DMS 273 treated with DMSO at 0.1 percent for 48 hours (cell line): ENCODE results near the gene MAP2K3.

ENCODE experiments used
- DNase-seq: peaks from one replicate; lab custom pipeline; 2025; lab: John Stamatoyannopoulos, UW

Gene MAP2K3

DNA sequence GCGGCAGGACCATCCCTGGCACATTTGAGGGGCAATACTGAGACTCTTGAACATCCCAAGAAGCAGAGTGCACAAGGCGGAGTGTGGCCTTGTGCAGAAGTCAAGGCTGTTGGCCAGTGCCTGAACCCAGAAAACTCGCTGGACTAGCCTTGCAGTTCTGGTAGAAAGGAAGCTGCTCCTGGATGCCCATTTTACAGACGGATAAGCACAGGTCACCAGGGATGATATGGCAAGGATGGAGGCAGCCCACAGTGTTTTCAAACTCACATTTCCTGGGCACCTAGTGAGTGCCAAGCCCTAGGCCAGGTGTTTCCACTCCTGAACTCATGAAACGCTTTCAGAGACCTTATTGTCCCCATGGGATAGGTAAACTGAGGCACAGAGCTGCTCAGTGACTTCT, 1.7 kb upstream of the MAP2K3 start:
- no peak for DNase-seq

DNA sequence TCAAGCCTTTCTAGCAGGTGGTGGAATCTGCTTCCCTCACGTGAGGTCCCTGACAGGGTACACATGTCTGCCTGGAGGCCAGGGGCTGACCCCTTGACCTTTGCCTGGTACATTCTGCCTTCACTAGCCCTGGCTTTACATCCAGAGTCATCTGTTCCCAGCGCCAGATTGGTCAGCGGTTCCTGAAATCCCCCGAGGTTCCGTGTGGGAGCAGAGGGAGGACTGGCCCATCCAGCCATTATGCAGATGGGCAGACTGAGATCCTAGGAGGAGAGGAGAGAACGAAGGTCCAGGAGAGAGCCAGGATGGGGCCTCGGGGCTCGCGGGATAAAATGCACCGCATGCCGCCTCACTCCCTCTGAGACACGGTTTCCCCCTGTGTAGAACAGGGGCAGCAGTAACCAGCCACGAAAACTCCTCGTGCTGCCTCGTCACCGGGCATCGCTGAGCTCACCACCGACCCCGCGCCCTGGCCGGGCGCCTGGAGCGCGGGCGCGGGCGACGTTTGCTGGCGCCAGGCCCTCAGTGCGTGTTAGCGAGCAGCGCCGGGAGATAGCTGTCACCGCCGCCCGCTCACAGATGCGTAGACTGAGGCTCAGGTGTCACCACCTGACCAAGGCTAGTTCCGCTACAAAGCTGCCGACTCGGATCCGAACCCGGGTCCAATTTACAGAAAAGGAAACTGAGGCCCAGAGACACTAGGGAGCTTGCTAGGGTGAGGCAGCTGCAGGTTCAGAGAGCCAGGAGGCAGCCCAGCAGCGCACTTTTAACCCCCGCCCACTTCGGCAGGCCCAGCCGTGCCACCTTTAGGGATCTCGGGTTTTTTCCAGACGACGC, 811 bp upstream of the MAP2K3 start:
- DNase-seq, result no peak

DNA sequence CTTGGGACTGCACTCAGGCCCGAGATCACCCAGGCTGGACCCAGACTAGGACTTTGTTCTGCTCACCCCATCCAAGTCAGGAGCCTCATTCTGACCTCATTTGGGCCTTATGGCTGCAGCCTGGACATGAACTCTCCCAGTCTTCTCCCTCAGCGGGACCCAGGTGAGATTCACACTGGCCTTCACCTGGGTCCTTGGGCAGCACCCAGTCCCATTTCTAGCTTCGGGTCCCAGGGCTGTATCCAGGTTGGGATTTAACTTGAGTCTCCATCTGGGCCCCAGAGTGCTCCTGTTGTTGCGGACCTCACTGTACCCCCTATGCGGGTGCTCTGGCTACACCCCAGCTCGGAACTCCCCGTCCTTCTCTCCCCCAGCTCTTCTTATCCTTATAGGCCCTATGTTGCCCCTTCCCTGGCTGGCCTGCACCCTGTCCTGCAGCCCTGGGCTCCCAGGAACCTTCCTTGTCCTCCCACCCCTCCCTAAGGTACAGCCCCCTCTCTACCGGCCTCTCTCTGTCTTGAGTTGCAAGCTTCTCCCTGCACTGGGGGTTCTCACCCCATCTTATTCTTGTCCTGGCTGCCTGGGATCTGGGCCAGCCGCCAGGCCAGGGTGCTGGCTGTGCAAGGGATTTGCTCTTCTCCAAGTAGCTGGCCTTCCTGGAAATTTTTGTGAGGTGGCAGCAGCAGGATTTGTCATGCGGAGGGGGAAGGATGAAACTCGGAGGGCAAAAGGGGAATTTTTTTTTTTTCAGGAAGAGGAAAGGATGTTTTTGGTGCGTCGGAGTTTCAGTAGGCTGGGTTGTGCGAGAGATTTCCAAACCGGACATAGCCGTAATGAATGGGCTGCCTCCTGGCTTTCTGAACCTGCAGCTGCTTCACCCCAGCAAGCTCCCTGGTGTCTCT, 904 bp downstream of the MAP2K3 start:
- no peak for DNase-seq

DNA sequence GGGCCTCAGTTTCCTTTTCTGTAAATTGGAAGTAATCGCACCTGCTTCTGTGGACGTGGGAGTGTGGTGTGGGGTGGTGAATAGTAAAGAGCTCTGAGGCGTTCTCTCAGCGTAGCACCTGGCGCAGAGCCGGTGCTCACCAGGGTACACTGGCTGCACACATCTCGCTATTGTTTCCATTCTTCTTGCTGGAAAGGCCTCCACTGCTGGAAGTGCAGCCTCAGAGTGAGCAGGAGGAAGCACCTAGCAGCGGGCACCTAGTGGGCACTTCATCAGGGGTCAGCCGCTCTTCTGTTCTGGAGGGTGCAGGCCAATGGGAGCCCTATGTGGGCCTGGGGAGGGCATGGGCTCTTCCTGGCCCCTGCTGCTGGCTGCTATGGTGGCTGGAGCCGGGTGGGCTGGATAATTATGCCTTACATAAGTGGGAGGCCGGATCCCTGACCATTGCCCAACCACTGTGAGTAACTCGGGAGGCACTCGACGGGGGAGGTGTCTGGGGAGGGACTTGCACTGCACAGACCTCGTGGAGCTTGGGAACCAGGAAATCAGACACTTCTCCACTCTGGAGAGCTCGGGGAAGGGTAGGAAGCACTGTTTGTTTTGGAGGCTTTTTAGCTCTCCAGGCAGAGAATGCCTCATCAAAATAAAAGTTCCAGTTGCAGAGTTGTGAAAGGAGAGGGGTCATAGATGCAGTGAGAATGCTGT, 1.7 kb downstream of the MAP2K3 start:
- no peak for DNase-seq

DNA sequence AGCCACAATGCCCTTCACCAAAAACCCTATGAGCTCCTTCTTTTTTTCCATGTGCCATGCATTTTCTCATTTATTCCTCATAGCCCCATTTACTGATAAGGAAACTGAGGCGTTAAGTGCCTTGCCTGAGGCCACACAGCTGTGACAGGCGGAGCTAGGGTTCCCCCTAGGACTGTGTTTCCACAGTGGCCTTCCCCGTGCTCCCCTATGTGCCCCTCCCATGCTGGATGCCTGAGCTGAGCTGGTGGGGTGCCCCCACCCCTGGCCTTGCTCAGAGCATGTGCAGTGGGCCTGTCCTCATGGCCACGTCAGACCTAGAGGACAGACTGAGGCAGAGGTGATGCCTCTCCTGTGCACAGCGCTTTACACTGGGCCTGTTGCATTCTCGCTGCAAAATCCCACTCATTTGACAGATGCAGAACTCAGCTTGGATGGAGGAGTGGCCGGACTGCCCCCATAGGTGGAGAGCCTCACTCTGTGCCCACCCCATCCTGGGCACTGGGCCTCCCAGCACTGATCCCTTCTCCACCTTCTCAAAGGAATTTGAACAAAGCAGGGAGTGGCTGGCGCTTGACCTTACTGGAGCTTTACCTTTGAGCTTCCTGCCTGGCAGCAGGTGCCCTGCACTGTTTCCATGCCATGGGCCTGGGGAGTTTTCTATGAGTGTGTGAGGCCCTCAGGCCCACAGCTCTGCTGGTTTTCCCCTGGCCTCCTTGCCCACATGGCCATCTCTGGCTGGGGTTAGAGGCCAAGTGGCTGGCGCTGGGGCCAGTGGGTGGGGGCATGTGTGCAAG, 2.6 kb downstream of the MAP2K3 start:
- no peak for DNase-seq

DNA sequence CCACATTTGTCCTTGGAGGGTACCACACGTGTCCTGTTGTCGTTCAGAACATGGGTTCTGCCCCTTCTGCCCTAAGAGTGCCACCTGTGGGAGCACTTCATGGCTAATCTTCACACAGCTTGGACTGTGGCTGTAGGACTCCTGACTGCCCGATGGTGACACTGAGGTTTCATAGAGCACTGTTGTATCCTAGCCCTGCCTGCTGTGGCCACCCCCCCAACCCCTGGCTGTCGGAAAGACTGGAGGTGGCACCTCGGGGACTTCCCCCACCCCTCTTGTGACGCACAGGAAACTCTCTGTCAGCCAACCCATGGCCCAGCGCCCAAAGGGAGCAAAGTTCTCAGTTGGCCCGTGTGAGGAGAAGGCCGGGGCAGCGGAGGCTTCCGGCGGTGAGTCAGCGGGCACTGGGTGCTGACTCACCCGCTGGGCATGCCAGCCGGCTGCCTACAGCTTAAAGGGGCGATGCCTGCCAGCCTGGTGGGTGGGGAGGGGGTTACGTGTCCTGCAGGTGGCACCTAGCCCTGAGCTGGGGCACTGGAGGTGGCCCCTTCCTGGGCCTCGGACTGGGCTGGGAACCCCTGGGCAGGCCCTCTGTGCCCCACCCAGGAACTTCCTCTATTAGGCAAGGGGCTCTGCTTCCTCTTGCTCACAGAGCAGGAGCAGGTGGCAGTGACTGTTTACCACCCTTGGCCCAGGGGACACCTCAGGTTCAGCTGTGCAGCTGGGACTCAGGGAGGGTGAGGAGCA, 3.4 kb downstream of the MAP2K3 start:
- DNase-seq, result no peak

DNA sequence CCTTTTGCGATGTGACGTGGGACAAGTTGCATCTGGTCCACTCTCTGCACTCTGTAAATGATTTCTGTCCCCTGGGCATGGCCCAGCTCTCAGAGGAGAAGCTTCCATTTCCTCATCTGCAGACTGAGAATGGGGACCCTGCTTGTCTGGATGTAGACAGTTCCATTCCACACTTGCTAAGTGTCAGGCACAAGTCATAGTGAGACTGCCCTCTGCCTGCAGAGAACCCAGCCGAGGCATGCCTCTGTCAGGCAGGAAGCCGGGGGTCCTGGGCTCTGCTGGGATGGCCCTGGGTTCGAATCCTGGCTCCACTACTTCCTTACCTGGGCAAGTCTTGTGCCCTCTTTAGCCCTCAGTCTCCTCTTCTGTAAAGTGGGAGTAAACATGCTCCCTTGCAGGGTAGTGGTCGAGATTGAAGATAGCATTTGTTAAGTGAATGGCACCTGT, 4.1 kb downstream of the MAP2K3 start:
- no peak for DNase-seq

DNA sequence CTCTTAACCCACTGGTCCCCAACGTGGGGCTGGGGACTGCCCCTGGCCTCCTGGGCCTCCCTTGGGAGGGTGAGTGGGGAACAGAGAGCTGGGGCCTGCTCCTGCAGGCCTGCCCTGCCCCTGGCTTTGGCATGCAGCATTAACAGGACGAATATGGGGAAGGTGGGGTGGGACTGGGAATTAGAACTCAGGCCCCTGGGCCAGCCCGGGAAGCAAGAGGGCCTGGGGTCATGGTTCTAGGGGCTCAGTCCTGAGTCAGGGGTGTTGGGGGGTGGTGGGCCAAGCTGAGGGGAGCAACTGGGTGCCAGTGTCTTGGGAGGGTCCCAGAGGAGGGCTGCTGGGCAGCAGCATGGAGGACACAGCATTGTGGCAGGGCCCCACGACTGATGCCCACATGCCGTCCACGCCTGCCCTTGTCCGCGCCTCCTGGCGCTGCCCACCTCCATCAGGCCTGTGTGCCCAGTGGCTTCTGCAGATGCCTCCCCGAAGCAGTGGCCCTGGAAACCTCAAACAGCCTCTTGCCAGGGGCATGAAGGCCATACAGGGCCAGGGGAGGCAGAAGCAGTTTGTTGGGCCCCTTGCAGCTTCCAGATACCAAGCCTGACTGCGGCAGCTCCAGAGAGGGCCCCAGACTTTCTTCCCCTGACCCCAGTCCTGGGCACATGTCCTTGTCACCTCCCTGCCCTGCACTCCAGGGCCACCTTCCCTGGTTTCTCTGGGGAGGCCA, 4.8 kb downstream of the MAP2K3 start:
- no peak for DNase-seq

DNA sequence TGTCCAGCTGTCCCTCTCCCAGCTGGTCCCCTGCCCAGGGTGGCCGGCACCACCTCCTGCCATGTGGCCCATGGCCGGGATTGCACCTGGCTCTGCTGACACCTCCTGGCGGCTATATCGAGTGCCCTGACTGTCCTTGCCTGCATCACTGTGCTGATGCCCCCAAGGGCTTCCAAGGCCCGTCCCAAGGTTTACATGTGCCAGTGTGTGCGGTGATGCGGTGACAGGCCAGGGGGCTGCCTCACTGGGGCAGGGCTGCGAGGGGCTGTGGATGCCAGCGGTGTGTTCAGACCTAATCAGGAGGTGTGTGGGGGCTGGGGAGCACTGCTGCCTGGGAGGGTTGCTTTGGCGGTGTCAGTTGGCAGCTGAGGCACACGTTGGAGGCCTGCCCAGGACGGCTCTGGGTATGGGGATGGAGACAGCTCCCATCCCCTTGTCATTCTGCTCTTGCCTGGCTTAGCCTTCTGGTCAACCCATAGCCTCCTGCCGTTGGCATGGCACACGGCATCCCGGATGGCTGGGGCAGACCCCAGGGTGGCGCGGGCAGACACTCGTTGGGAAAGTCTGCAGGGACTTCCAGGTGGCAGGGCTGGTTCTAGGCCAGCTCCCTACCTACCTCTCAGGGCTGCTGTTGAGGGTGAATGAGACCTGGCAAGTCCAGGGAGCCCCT, 5.5 kb downstream of the MAP2K3 start:
- DNase-seq, result no peak

DNA sequence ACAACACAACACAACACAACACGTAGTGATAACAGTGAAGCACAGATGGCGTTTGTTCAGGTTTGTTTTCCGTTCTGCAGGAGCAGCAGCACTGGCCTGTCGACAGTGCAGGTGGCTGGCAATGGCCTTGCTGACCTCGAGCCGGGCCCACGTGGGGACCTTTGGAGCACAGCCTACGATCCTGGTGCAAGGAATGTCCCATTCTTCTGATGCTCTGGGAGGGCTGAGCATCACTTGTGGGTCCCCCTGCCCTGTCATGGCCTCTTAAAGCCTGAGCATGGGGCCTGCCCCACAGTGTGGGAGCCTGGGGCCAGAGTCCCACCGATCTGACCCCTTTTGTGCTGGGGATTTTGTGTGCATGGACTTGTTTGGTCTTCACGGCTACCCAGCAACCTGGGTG, 6.8 kb downstream of the MAP2K3 start:
- DNase-seq, result no peak

DNA sequence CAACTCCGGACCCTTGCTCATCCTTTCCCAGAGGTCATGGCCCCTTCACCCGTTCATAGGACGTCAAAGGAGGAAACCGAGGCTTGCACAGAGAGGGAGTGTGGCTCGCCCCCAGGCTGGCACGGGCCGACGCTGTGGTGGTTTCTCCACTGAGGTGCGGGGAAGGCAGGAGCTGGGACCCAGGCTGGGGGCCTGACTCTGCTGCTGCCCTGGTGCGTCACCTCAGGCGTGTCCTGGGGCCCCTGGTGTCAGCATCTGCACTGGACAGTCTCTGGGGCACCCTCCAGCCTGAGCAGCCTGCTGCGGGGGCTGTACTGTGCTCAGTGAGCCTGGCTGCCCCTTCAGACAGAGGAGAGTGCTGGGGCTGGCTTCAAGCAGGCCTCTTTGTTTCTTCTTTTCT, 7.4 kb downstream of the MAP2K3 start:
- DNase-seq, result no peak

DNA sequence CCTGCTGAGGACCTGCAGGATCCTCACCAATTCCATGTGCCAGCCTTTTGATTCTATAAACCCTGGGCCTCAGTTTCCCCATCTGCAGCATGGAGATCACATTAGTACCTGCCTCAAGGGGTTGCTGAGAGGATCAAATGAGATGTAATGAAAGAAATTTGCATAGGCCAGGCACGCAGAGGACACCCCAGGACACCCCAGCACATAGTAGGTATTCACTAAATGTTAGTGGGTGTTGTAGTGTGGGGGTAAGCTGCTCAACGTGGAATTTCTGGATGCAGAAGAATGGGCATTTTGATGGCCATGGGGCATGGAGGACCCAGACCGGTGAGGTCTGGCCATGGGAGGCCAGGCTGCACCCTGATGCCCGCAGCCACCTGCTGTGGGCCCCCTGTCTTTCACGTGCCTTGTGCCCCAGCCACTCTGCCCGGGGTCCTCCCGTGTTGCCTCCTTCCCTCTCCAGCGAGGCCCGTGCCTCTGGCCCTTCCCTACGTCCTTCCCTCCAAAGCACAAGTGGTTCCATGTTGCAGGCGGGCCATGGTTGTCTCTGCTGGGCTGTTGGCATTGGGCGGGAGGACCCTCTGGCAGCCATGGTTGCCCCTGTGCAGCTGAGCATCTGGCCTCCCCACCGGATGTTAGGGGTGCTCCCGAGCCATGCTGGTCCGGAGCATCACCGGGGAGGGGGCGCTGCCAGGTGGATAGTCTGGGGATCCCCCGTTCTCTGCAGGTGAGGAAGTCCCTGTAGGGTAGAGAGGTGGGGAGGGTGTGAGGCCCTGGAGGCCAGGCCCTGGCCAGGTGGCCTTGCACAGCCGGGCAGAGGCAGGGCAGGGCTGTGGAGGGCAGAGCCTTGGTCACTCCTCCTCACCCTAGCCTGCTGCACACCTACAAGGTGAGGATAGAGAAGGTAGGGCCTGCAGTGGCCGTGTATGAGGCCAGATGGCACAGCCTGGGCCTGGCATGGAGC, 8.6 kb downstream of the MAP2K3 start:
- no peak for DNase-seq

DNA sequence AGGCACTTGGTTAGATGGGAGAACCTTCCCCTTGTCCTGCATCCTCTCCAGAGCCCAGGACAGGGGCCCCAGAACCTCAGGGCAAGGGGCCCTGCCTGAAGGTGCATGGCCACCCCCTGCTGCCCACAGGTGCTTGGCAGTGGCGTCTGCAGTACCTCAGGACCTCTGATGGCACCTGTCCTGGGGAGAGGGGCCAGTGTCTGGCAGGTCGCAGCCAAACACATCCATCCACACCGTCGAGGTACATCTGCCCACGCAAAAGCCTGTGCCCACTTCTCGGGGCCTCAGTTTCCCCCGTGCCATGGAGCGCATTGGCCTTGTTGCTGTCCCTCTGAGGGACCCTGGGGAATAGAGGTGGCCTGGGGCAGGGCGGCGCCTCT, 9.3 kb downstream of the MAP2K3 start:
- no peak for DNase-seq

DNA sequence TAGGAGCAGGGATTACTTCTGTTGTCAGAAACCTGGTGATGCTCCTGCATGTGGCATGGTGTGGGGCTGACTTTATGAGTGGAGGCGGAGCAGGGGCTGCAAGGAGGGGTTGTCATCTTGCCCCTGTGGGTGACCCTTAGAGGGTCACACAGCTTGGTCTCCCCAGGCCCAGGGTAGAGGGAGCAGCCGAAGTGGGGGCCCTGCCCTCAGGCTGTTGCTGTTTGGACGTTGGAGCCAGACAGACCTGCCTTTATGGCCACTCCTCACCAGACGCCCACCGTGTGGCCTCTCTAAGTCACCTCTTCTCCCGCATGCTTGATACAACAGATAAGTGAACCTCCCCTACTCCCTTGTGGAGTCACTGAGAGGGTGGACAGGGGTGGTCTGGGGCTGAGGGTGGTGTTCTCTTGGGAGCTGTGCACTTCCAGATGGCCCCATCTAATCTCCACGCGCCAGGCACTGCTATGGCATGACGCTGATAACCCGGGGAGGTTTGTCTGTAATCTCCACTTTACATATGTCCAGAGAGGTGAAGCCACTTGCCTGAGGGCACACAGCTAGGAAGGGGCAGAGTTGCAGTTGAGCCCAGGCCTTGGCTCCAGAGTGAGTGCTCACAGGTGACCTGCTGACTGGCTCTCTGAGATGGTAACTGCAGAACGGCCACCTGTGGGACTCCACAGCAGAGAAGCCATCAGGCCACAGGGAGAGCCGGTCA, 10.0 kb downstream of the MAP2K3 start:
- DNase-seq, result no peak

DNA sequence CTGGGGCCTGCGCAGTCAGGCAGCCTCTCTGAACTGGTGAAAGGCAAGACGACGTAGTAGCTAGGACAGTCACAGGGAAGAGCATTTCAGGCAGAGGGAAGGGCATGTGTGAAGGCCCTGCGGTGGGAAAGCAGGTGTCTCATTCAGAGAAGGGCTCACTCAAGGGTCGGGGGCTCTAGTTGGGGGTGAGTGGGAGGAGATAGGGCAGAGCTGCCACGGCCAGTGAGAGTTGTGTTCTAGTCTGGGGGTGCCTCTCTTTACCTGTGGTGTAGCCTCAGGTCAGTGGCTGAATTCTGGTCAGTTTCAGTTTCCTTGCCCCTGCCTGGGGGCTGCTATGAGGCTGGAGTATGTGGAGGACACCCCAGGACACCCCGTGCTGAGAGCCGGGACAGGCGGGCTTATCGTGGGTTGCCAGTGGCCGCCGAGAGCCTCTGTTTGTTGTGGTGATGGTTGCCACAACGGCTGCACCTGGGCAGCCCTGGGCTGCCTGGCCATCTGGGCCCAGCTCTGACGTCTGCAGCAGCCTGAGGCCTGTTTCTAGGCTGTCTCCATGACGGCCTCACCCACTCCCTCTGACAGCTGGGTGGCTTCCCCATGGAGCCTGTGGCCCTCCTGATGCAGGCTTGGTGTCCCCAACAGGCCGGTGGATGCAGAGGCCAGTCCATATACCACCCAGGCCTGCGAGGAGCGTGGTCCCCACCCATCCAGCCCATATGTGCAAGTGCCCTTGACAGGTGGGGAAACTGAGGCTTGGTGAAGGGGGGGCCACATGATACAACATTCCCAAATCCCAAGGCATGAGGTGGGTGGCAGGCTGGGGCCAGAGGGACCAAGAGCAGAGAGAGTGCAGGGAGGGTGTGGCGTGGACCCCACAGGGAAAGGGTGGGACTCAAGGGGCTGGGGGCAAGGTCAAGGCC, 10.8 kb downstream of the MAP2K3 start:
- no peak for DNase-seq

DNA sequence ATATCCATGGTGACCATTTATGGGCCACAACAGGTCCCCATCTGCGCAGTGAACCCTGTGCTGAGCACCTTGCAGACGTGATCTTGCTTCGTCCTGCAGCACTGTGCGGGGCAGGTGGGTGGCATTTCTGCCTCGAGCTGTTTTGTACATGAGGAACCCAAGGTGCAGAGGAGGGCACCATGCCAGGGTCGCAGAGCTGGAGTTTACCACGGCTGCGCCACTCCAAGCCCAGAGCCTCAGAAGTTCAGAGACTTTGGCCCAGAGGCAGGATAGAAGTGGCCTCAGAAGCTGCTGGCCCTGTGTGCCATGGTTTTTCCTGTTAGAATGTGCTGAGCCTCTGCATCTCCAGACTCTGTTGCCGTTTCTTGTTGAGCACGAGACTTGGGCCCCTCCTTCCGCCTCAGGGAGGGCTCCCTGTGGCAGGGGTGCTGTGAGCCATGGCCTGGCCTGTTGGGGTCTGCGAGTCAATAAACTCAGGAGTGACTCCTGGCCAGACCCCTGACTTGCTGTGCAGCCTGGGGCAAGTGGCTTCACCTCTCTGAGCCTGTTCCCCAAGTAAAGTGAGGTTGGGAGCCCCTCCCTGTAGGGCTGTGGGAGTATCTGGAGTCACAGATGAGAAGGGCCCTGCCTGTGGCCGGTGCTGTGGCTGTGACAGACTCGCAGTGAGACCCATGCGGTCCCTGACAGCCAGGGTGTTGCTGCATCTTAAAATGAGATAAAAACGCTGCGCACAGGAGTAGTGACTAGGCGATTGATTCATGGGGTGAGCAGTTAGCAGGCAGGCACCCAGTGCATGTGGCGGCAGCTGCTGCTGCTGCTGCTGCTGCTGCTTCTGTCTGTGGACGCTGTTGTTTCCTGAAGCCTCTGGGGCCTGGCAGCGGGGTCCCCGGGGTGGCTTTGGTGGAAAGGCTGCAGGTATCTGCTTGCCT, 11.8 kb downstream of the MAP2K3 start:
- no peak for DNase-seq
